ENCODE measurements around the gene PIP5K1B.

PIP5K1B gene

GRCh38 chr9:68843239-68843638 lies 138.2 kb downstream of the PIP5K1B start:
- CTCF ChIA-PET = no interaction called here

DNA sequence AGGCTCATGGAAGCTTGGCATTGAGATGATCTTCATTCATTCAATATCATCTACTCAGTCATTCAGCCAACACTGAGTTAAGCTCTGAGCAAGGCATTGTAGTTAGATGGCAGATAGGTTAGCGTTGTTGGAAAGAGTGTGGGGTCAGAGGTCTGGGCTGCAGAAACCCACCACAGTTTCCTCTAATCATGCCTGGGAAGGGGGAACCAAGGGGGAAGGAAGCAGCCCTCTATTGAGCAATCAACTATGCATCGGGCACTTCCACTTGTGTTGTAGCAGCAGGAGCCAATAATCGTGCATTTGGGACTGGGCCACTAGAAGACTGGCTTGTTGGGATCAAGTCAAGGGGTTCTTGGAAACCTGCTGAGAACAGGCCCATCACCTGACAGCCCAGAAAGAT lies 139.1 kb downstream of the PIP5K1B start:
- DNase-seq (ENCODE audit: low spot score) = no peak
- CTCF ChIA-PET = interaction anchor here (0.5 to 0.6 kb wide), 2 partner anchors 68 to 406 kb away, joined by 3 read pairs; no protein-coding TSS in a partner anchor
- TF ChIP-seq CTCF (conservative IDR thresholded peaks at IDR 0.05; ENCODE audit: low read depth) = no peak
- H3K27ac ChIP-seq = no peak overlapping the region
- POLR2A ChIA-PET (ENCODE audit: low non-redundant PET) = no interaction called here

More at GRCh38 chr9:68843239-68843638, 138.2 kb downstream of the PIP5K1B start:
- no peak for TF ChIP-seq CTCF (conservative IDR thresholded peaks at IDR 0.05; ENCODE audit: low read depth)
- no peak overlapping the region for H3K27ac ChIP-seq
- POLR2A ChIA-PET (ENCODE audit: low non-redundant PET) = no interaction called here
- no peak for DNase-seq (ENCODE audit: low spot score)

- no peak overlapping the region for H3K27ac ChIP-seq
- CTCF ChIA-PET = interaction anchor here (0.5 to 1.1 kb wide), 7 partner anchors 23 to 379 kb away, joined by 3 to 4 read pairs (median 3); no protein-coding TSS in a partner anchor
- no peak for DNase-seq (ENCODE audit: low spot score)
- POLR2A ChIA-PET (ENCODE audit: low non-redundant PET) = no interaction called here
- TF ChIP-seq CTCF (conservative IDR thresholded peaks at IDR 0.05; ENCODE audit: low read depth) = no peak
These were observed 139.9 kb downstream of the PIP5K1B start for GRCh38 chr9:68844631-68845612.

DNA sequence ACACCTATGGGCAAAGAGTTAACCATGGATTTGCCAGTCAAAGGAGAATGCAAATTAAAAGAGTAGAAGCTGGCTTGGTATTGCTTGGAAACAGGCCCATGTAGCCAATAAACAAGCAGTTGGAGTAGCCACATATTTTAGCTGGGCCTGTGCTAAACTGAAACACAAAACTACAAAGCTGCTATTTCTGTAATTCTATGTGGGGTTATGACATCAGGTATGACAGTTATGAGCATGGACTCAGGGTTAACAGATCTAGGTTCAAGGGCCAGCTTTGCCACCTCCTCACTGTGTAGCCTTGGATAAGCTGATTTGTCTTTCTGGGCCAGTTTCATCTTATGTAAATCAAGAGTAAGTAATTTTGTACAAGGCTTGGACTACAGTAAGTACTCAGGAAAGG lies 142.7 kb downstream of the PIP5K1B start:
- CTCF ChIA-PET = interaction anchor here (1.5 kb wide), 1 partner anchor 264 kb away, joined by 3 read pairs; no protein-coding TSS in a partner anchor
- POLR2A ChIA-PET (ENCODE audit: low non-redundant PET) = no interaction called here
- no peak for TF ChIP-seq CTCF (conservative IDR thresholded peaks at IDR 0.05; ENCODE audit: low read depth)
- H3K27ac ChIP-seq = no peak overlapping the region
- no peak for DNase-seq (ENCODE audit: low spot score)

DNA sequence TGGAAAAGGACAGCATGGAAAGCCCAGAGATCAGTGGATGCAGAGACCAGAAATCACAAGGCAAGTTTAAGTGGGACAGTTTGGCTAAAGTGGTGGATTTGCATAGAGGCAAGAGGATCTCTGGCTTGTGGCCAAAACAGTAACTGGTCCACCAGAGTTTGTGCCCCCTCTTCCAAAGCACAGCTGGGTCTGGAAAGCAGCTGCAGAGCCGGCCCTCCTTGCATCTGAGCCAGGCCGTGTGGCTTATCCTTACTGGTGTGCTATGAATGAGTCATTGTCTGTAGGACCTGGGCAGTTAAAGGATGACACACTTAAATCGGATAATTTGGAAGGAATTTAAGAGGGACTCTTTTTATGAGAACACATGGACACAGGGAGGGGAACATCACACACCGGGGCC lies 146.6 kb downstream of the PIP5K1B start:
- no peak for TF ChIP-seq CTCF (conservative IDR thresholded peaks at IDR 0.05; ENCODE audit: low read depth)
- H3K27ac ChIP-seq = no peak overlapping the region
- POLR2A ChIA-PET (ENCODE audit: low non-redundant PET) = no interaction called here
- DNase-seq (ENCODE audit: low spot score) = peak; percentile 7
- CTCF ChIA-PET = interaction anchor here (0.5 kb wide), 1 partner anchor 45 kb away, joined by 3 read pairs; no protein-coding TSS in a partner anchor

GRCh38 chr9:68852941-68853340 lies 147.9 kb downstream of the PIP5K1B start:
- CTCF ChIA-PET = no interaction called here

More at GRCh38 chr9:68852941-68853340, 147.9 kb downstream of the PIP5K1B start:
- no peak overlapping the region for H3K27ac ChIP-seq
- TF ChIP-seq CTCF (conservative IDR thresholded peaks at IDR 0.05; ENCODE audit: low read depth) = no peak
- no peak for DNase-seq (ENCODE audit: low spot score)
- POLR2A ChIA-PET (ENCODE audit: low non-redundant PET) = no interaction called here

Data from RWPE1 (cell line).